Motor neuron (in vitro differentiated cells): ENCODE data around the gene NRF1. TPM values are rescaled to one million over a fixed set of nuclear protein-coding genes. Genes with fewer than 3 reads are reported as not detected.

Experiments used
- ATAC-seq, 8 experiments: fragments of 200-7000 bp; cut with Tn5 transposase; replicated peaks in 6 of 8; 2 replicates each; pipeline ENCODE4 v1.8.0; 2021; ENCODE audit warnings: mild to moderate bottlenecking in 8 of 8, moderate library complexity in 8 of 8
- H3K27ac ChIP-seq, 2 donors: fragments of 250-450 bp; sonication (Bioruptor Pico); 2 replicates each; pipeline ENCODE4 v1.9.0; 2021; ENCODE audit warnings: antibody characterized with exemption in 2 of 2, mild to moderate bottlenecking in 2 of 2, moderate library complexity in 1 of 2
- H3K4me1 ChIP-seq, 2 donors: fragments of 250-450 bp; sonication (Bioruptor Pico); replicated peaks in 1 of 2; 2 replicates each; pipeline ENCODE4 v1.6.1; 2021; ENCODE audit warnings: antibody characterized with exemption in 2 of 2, mild to moderate bottlenecking in 2 of 2, moderate library complexity in 1 of 2
- H3K4me3 ChIP-seq, 5 donors: fragments of 250-450 bp; sonication (Bioruptor Pico); 2 replicates each; pipeline ENCODE4 v1.9.0; 2021; ENCODE audit warnings: antibody characterized with exemption in 5 of 5, mild to moderate bottlenecking in 5 of 5, moderate library complexity in 4 of 5
- WGBS, 10 experiments: fragments of 450-650 bp; shearing (Covaris generic); methylation state at CpG; one replicate each; pipeline ENCODE4 v1.0.0; 2022; 5-methylcytosine and 5-hydroxymethylcytosine counted together
- in situ Hi-C, 9 experiments: fragments of 400-800 bp; cut with MboI; loops; one replicate each; pipeline ENCODE4 v1.15.0; 2021; ENCODE audit warnings: low sequenced_read_pairs in 9 of 9, low pct_unique_long_range_greater_than_20kb in 2 of 9; ENCODE audit not compliant: unreplicated experiment in 9 of 9
- total RNA-seq, 8 experiments: library from RNA; unstranded; fragments of 300-600 nt; gene quantifications; 2 replicates each; pipeline versions ENCODE4 v1.2.3 to v1.2.4, GENCODE V29; 2022

NRF1 gene
- total RNA-seq, 8 experiments from 2014 or later = 7.1 to 24.4 (median 11.5) TPM

DNA sequence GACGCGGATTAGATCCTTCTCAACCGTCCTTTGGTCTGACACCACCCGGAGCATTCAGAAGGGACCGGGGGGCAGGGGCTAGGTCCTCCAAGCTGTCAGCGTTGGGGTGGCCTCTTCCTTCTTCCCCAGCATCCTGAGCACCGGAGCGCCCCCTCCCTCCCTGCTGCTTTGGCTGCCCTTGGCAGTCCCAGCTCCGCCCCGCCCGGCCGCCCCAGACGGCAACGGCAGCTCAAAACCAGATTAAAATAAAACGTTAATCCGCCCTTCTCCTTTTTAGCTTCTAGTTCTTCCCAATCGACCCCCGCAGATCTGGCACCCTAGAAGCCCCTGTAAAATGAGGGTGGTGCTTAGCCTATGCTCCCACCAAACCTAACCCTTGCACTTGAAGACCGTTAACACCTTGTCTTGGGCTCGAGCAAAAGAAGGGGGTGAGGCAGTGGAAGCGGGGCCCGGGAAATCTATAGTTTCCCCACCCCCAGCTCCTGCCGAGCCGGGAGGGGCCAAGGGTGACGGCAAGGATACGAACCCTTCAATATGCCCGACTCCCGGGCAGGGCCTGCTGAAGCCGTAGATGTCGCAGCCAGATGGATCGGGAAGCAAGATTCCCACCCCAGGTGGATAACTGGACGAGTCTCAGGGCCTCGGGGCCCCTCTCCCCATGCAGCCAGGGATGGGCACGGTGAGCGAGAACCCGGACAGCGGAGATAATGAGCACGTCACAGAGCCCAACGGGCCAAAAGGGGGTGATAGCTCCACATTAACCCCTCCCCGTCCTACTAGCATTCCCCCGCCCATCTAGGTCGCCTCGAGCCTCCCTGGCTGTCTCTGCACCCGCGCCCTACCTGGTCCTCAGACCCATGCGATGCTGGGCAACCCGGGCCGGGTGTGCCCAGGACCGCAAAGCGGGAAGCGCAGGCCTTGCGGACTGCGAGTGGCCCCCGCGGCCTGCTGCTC, 169.7 kb downstream of the NRF1 start:
- Histone ChIP-seq H3K27ac (no peak overlapping the region), H3K4me3 (peak overlapping the region in 1 of 5 donors; percentile 22), H3K4me1 (peaks cover 0 to 10% of the 10 kb centered on the region in 2 donors)
- ATAC-seq = peak in 5 of 8 experiments; percentile 3 to 23 (median 5)
- in situ Hi-C loops = no loop called here
- 0 to 30% (median 0%) methylated on average over 2 to 7 of the region's 55 CpGs; no CpG with 5 or more reads in 6 of the 10 experiments for WGBS, 10 experiments

DNA sequence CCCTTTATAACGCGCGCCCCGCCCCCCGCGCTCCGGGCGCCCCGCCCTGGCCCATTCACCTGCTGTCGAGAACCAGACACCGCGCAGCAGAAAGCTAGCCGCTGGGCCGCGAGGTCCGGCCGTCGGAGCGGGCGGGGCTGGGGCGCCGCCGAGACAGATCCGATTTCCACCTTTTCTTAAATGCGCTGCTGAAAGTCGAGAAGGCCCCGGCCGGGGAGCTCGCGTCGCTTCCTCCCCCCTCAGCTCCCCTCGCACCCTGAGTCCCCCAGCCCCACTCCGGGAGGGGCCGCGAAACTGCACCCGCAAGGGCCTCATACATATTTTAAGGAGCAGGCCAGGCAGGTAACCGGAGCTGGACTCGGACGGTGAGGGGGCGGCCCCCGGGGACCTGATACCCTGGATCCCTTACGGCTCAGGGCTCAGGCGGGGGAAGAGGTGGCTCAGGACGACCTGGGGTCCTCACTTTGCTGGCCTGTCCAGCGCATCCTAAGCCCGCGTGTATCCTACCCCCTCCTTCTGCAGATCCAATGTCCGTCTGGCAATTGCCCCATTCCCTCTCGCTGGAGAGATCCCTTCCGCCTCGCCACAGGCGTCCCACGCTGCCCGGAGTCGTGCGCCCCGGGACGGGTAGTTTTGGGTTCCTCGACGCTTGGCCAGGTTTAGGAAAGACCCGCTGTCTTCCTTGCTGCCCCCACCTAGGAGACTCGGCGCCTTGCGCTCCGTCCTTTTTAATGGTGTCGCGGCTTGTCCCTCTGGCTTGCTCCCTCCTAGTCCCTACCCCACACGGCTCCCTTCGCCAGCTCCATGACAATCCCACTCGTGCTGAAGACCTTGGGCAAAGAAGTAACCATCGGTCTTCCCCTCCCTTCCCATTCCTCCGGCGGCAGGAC, 170.7 kb downstream of the NRF1 start:
- WGBS, 10 experiments = 0 to 34% (median 13%) methylated on average over 3 to 13 of the region's 73 CpGs; no CpG with 5 or more reads in 5 of the 10 experiments
- ATAC-seq = no peak

GRCh38 chr7:129782818-129783583, 171.5 kb downstream of the NRF1 start:
- no peak overlapping the region for H3K4me3 ChIP-seq
- no peak overlapping the region for H3K27ac ChIP-seq

More for the DNA sequence above, 170.7 kb downstream of the NRF1 start:
- in situ Hi-C loops = no loop called here
- H3K4me3 ChIP-seq = no peak overlapping the region
- no peak overlapping the region for H3K27ac ChIP-seq
- H3K4me1 ChIP-seq = peaks cover 0 to 10% of the 10 kb centered on the region in 2 donors

GRCh38 chr7:129783584-129783919, 172.0 kb downstream of the NRF1 start:
- WGBS, 10 experiments = 0 to 46% (median 15%) methylated on average over 1 to 7 of the region's 10 CpGs
- ATAC-seq = no peak
- in situ Hi-C loops = no loop called here
- H3K4me3 ChIP-seq = no peak overlapping the region
- no peak overlapping the region for H3K27ac ChIP-seq
- peaks cover under 1 to 13% of the 10 kb centered on the region in 2 donors for H3K4me1 ChIP-seq

More at GRCh38 chr7:129782818-129783583, 171.5 kb downstream of the NRF1 start:
- WGBS, 10 experiments = 0 to 37% (median 3%) methylated on average over 1 to 26 of the region's 42 CpGs; no CpG with 5 or more reads in 2 of the 10 experiments
- ATAC-seq = no peak
- peaks cover 0 to 10% of the 10 kb centered on the region in 2 donors for H3K4me1 ChIP-seq
- in situ Hi-C loops = no loop called here

DNA sequence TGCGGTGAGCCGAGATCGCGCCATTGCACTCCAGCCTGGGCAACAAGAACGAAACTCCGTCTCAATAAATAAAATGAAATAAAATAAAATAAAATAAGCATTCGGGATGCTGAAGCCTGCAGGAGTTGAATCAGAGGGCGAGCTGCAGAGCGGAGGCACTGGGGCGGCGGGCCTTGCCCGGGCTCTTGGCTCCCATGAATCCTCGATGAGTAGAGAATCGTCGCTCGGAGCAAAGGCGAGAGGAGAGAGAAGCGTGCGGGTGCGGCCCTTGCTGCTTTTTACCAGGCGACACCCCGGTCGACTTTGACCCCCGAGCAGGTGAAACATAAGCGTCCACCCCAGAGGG, 172.9 kb downstream of the NRF1 start:
- no peak overlapping the region for H3K27ac ChIP-seq
- 0 to 67% (median 18%) methylated on average over 1 to 14 of the region's 25 CpGs; no CpG with 5 or more reads in 2 of the 10 experiments for WGBS, 10 experiments
- in situ Hi-C loops = no loop called here
- no peak overlapping the region for H3K4me3 ChIP-seq
- ATAC-seq = no peak
- H3K4me1 ChIP-seq = peaks cover 4 to 21% of the 10 kb centered on the region in 2 donors

DNA sequence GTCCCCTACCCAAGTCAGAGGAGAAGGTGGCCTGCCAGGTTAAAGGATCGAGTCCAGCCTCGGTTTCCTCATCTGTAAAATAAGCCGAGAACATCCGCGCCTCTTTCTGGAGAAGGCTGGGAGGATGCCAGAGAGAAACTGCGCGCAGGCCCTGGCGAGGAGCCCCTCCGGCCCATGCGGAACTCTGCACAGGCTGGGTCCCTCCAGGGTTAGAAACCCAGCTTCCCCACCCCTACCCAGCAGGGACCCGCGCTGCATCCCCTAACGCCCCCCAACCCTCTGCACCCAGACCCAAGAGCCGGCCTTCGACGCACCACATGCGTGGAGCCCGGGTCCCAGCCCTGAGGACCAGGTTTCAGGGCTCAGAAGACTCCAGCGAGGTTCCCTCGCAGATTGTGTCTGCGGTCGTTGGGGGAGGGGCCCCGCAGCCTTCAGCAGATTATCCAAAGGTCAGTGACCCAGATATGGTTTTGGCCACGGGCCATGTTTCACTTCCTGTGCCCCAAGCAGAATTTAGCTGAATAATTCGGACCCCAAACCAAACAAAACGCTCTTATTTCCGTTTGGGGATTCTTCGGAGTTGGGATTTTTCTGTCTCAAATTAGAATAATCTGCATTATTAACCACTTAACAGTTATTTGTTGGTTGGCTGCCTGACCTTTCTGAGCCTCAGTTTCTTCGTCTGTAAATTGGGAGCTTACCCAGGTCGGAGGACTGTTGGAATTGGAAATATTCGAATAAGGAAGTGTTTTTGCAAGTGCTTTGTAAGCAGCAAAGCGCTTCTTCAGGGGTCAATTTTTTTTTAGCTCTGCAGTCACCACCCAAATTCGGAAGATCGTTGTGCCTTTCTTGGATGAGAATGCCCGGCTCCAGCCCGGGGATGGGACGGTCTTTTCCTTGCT, 173.5 kb downstream of the NRF1 start:
- H3K4me1 ChIP-seq = peaks cover 4 to 21% of the 10 kb centered on the region in 2 donors
- H3K4me3 ChIP-seq = no peak overlapping the region
- no peak overlapping the region for H3K27ac ChIP-seq
- in situ Hi-C loops = no loop called here
- WGBS, 10 experiments = 0 to 19% (median 9%) methylated on average over 3 to 16 of the region's 37 CpGs; no CpG with 5 or more reads in 1 of the 10 experiments
- no peak for ATAC-seq

GRCh38 chr7:129785685-129786514, 174.4 kb downstream of the NRF1 start:
- Histone ChIP-seq H3K4me1 (peaks cover 4 to 21% of the 10 kb centered on the region in 2 donors), H3K4me3 (no peak overlapping the region), H3K27ac (no peak overlapping the region)
- in situ Hi-C loops = no loop called here
- peak in 4 of 8 experiments; percentile 11 to 45 (median 29) for ATAC-seq
- 0 to 40% (median 6%) methylated on average over 3 to 30 of the region's 44 CpGs; no CpG with 5 or more reads in 3 of the 10 experiments for WGBS, 10 experiments

GRCh38 chr7:129786825-129787563, 175.5 kb downstream of the NRF1 start:
- WGBS, 10 experiments = 0 to 72% (median 45%) methylated on average over 2 to 10 of the region's 13 CpGs; no CpG with 5 or more reads in 2 of the 10 experiments
- peak in 3 of 8 experiments; percentile 85 to 94 (median 94) for ATAC-seq
- H3K4me1 ChIP-seq = peaks cover 4 to 18% of the 10 kb centered on the region in 2 donors
- in situ Hi-C loops = no loop called here
- no peak overlapping the region for H3K27ac ChIP-seq
- no peak overlapping the region for H3K4me3 ChIP-seq

DNA sequence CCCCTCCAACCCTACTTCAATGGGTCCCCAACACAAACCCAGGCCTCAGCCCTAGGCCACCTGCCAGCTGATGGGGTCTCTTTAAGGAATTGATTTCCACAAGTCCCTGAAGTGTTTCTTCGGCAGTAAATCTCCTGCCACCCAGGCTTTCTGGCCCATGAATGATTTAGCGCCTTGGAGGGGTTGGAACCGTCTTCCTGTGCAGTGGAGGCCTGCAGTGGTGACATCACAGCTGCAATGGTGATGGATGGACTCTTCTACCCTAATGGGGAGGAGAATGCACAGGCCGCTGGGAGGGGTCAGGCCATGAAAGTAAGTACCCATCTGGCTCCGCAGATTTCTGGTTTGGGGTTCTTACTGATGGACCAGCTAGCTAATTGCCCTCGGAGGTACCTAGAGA, 177.5 kb downstream of the NRF1 start:
- 40 to 100% (median 74%) methylated on average over 1 to 5 of the region's 6 CpGs; no CpG with 5 or more reads in 4 of the 10 experiments for WGBS, 10 experiments
- in situ Hi-C loops = no loop called here
- peak in 5 of 8 experiments; percentile 74 to 90 (median 80) for ATAC-seq

DNA sequence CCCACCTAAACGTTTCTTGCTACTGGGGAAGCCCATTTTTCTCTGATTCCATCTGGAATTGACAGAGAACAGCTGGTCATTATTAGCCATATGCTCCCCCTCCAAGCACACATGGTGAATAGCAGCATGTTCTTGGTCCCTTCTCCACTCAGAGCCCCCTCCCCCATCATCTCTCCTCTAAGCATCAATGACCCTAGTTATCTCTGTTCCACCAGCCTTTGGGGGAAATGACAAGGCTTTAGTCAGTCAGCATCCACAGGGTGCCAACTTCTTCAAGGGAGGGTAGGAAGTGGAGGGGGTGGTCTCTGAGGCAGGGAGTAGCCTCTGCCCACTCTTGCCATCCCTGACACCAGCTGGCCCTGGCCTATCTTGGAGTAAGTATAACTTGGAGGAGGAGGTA, 178.1 kb downstream of the NRF1 start:
- in situ Hi-C loops = no loop called here
- WGBS, 10 experiments = 60% methylated on average over 1 of the region's 1 CpG; no CpG with 5 or more reads in 8 of the 10 experiments
- Histone ChIP-seq H3K27ac (no peak overlapping the region), H3K4me1 (peaks cover 4 to 18% of the 10 kb centered on the region in 2 donors), H3K4me3 (no peak overlapping the region)
- no peak for ATAC-seq

More for the DNA sequence above, 177.5 kb downstream of the NRF1 start:
- Histone ChIP-seq H3K4me1 (peaks cover 4 to 18% of the 10 kb centered on the region in 2 donors), H3K27ac (no peak overlapping the region), H3K4me3 (no peak overlapping the region)
